Stomach smooth muscle (tissue), 2 donors: ENCODE data around the gene ZCCHC2.

Experiments
- H3K27ac ChIP-seq: one replicate; pipeline ENCODE4 v1.7.0; 2013; ENCODE audit warnings: mild to moderate bottlenecking, low read length, inconsistent platforms
- H3K27me3 ChIP-seq, 2 donors: one replicate each; pipeline ENCODE4 v1.7.0; 2013; ENCODE audit warnings: low read length in 2 of 2; ENCODE audit not compliant: insufficient read depth in 2 of 2, control insufficient read depth in 1 of 2
- H3K36me3 ChIP-seq, 2 donors: one replicate each; pipeline ENCODE4 v1.7.0; 2013; ENCODE audit warnings: low read length in 2 of 2; ENCODE audit not compliant: control insufficient read depth in 2 of 2, insufficient read depth in 2 of 2
- H3K4me1 ChIP-seq: one replicate; pipeline ENCODE4 v1.7.0; 2013; ENCODE audit warnings: low read length; ENCODE audit not compliant: control insufficient read depth, insufficient read depth
- H3K4me3 ChIP-seq, 2 donors: one replicate each; pipeline ENCODE4 v1.7.0; 2013; ENCODE audit warnings: low read length in 2 of 2
- H3K9ac ChIP-seq, 2 donors: one replicate each; pipeline ENCODE4 v1.7.0; 2013; ENCODE audit warnings: low read length in 2 of 2, mild to moderate bottlenecking in 1 of 2
- H3K9me3 ChIP-seq, 2 donors: one replicate each; pipeline ENCODE4 v1.7.0; 2013; ENCODE audit warnings: low read length in 2 of 2; ENCODE audit not compliant: control insufficient read depth in 2 of 2
- donor health status: healthy.
- donor health status: Pancreatic carcinoma.

ZCCHC2 gene

GRCh38 chr18:62524440-62525200 lies 1.8 kb downstream of the ZCCHC2 start:
- Histone ChIP-seq H3K4me1 (peaks cover 21% of the 10 kb centered on the region), H3K4me3 (peak overlapping the region; percentile 87 to 91), H3K27me3 (no peaks in the 10 kb centered on the region), H3K9me3 (no peaks in the 10 kb centered on the region), H3K27ac (peak overlapping the region; percentile 83), H3K36me3 (no peaks in the 10 kb centered on the region), H3K9ac (peak overlapping the region; percentile 58 to 83)

GRCh38 chr18:62525608-62526007 lies 2.8 kb downstream of the ZCCHC2 start:
- Histone ChIP-seq H3K9ac (peak overlapping the region; percentile 79 to 93), H3K9me3 (no peaks in the 10 kb centered on the region), H3K4me3 (peak overlapping the region; percentile 87 to 91), H3K27ac (peak overlapping the region; percentile 83), H3K27me3 (no peaks in the 10 kb centered on the region), H3K4me1 (peaks cover 21% of the 10 kb centered on the region), H3K36me3 (no peaks in the 10 kb centered on the region)

- Histone ChIP-seq H3K9me3 (no peaks in the 10 kb centered on the region), H3K27ac (peak overlapping the region; percentile 90), H3K36me3 (no peaks in the 10 kb centered on the region), H3K27me3 (no peaks in the 10 kb centered on the region), H3K4me3 (peak overlapping the region; percentile 87 to 91), H3K4me1 (peaks cover 20% of the 10 kb centered on the region), H3K9ac (peak overlapping the region; percentile 79 to 93)
Measured at GRCh38 chr18:62526098-62527025, 3.5 kb downstream of the ZCCHC2 start.

- Histone ChIP-seq H3K27me3 (no peaks in the 10 kb centered on the region), H3K9me3 (no peaks in the 10 kb centered on the region), H3K4me1 (peaks cover 13% of the 10 kb centered on the region), H3K9ac (no peak overlapping the region), H3K36me3 (no peaks in the 10 kb centered on the region), H3K4me3 (no peak overlapping the region), H3K27ac (no peak overlapping the region)
Measured at GRCh38 chr18:62529597-62529996, 6.8 kb downstream of the ZCCHC2 start.

- Histone ChIP-seq H3K36me3 (no peaks in the 10 kb centered on the region), H3K9ac (peak overlapping the region in 1 of 2 donors; percentile 14), H3K27me3 (no peaks in the 10 kb centered on the region), H3K4me1 (peaks cover 3% of the 10 kb centered on the region), H3K9me3 (no peaks in the 10 kb centered on the region), H3K4me3 (no peak overlapping the region), H3K27ac (no peak overlapping the region)
Measured at GRCh38 chr18:62531078-62531477, 8.3 kb downstream of the ZCCHC2 start.

- Histone ChIP-seq H3K9ac (no peak overlapping the region), H3K4me3 (no peak overlapping the region), H3K9me3 (no peaks in the 10 kb centered on the region), H3K27ac (no peak overlapping the region), H3K4me1 (no peaks in the 10 kb centered on the region), H3K27me3 (no peaks in the 10 kb centered on the region), H3K36me3 (no peaks in the 10 kb centered on the region)
Measured at GRCh38 chr18:62531931-62532330, 9.1 kb downstream of the ZCCHC2 start.

GRCh38 chr18:62536005-62536404 lies 13.2 kb downstream of the ZCCHC2 start:
- no peak overlapping the region for H3K9ac ChIP-seq
- no peak overlapping the region for H3K4me3 ChIP-seq
- no peaks in the 10 kb centered on the region for H3K9me3 ChIP-seq
- no peaks in the 10 kb centered on the region for H3K4me1 ChIP-seq
- no peaks in the 10 kb centered on the region for H3K27me3 ChIP-seq
- H3K36me3 ChIP-seq = peaks cover 0 to under 1% of the 10 kb centered on the region in 2 donors
- no peak overlapping the region for H3K27ac ChIP-seq

- Histone ChIP-seq H3K36me3 (peaks cover 2 to 5% of the 10 kb centered on the region in 2 donors), H3K27me3 (no peaks in the 10 kb centered on the region)
Measured at GRCh38 chr18:62537042-62537894, 14.4 kb downstream of the ZCCHC2 start.

GRCh38 chr18:62537946-62538345 lies 15.1 kb downstream of the ZCCHC2 start:
- no peak overlapping the region for H3K27ac ChIP-seq
- H3K27me3 ChIP-seq = no peaks in the 10 kb centered on the region
- no peak overlapping the region for H3K4me3 ChIP-seq
- H3K36me3 ChIP-seq = peaks cover 5 to 9% of the 10 kb centered on the region in 2 donors
- no peak overlapping the region for H3K9ac ChIP-seq
- no peaks in the 10 kb centered on the region for H3K4me1 ChIP-seq
- no peaks in the 10 kb centered on the region for H3K9me3 ChIP-seq

More at GRCh38 chr18:62537042-62537894, 14.4 kb downstream of the ZCCHC2 start:
- no peak overlapping the region for H3K4me3 ChIP-seq
- H3K27ac ChIP-seq = no peak overlapping the region
- no peaks in the 10 kb centered on the region for H3K9me3 ChIP-seq
- no peak overlapping the region for H3K9ac ChIP-seq
- H3K4me1 ChIP-seq = no peaks in the 10 kb centered on the region

- Histone ChIP-seq H3K9me3 (no peaks in the 10 kb centered on the region), H3K4me3 (no peak overlapping the region), H3K36me3 (peaks cover 12 to 16% of the 10 kb centered on the region in 2 donors), H3K27ac (no peak overlapping the region), H3K9ac (no peak overlapping the region), H3K4me1 (no peaks in the 10 kb centered on the region), H3K27me3 (no peaks in the 10 kb centered on the region)
Measured at GRCh38 chr18:62538881-62539280, 16.1 kb downstream of the ZCCHC2 start.
